NCI-H2107 treated with DMSO at 0.1 percent for 48 hours (cell line): Measurements from ENCODE around the gene MID1.

Source experiments
- DNase-seq: peaks from one replicate; lab custom pipeline; 2025; ENCODE audit not compliant: unreplicated experiment; lab: John Stamatoyannopoulos, UW

The MID1 gene

GRCh38 chrX:10533696-10534365 is 86.6 kb downstream of the MID1 start:
- DNase-seq, result no peak

- no peak for DNase-seq
Observed at GRCh38 chrX:10531927-10532326, 88.5 kb downstream of the MID1 start.

- DNase-seq, result no peak
Observed at GRCh38 chrX:10529344-10529743, 91.0 kb downstream of the MID1 start.

- no peak for DNase-seq
Observed at GRCh38 chrX:10526451-10526850, 93.9 kb downstream of the MID1 start.

GRCh38 chrX:10525381-10526120 is 94.8 kb downstream of the MID1 start:
- DNase-seq, result no peak

GRCh38 chrX:10524578-10524977 is 95.8 kb downstream of the MID1 start:
- no peak for DNase-seq

GRCh38 chrX:10519761-10520160 is 100.6 kb downstream of the MID1 start:
- DNase-seq, result no peak

GRCh38 chrX:10519278-10519677 is 101.1 kb downstream of the MID1 start:
- DNase-seq, result no peak

- DNase-seq, result no peak
Observed at GRCh38 chrX:10518073-10518472, 102.3 kb downstream of the MID1 start.

- DNase-seq, result no peak
Observed at GRCh38 chrX:10516781-10517322, 103.5 kb downstream of the MID1 start.

- DNase-seq, result no peak
Observed at GRCh38 chrX:10514891-10515290, 105.5 kb downstream of the MID1 start.

- DNase-seq, result no peak
Observed at GRCh38 chrX:10513974-10514373, 106.4 kb downstream of the MID1 start.

- no peak for DNase-seq
Observed at GRCh38 chrX:10512741-10513140, 107.6 kb downstream of the MID1 start.

- peak; percentile 5 for DNase-seq
Observed at GRCh38 chrX:10512258-10512657, 108.1 kb downstream of the MID1 start.

- DNase-seq, result peak; percentile 50
Observed at GRCh38 chrX:10509397-10509796, 111.0 kb downstream of the MID1 start.

GRCh38 chrX:10508891-10509290 is 111.5 kb downstream of the MID1 start:
- no peak for DNase-seq

- no peak for DNase-seq
Observed at GRCh38 chrX:10507876-10508275, 112.5 kb downstream of the MID1 start.

GRCh38 chrX:10507181-10507580 is 113.2 kb downstream of the MID1 start:
- no peak for DNase-seq

GRCh38 chrX:10506781-10507180 is 113.6 kb downstream of the MID1 start:
- DNase-seq, result no peak

- no peak for DNase-seq
Observed at GRCh38 chrX:10505726-10506125, 114.7 kb downstream of the MID1 start.

- DNase-seq, result no peak
Observed at GRCh38 chrX:10502961-10503360, 117.4 kb downstream of the MID1 start.

GRCh38 chrX:10501611-10502010 is 118.8 kb downstream of the MID1 start:
- DNase-seq, result no peak
